Nephron (organoid): ENCODE measurements around the gene SPCS3.

Experiments used
- H3K27ac Mint-ChIP-seq, 3 experiments: 2 replicates each; pipeline ENCODE4 v1.8.0; 2020; ENCODE audit warnings: mixed read lengths in 3 of 3, mild to moderate bottlenecking in 2 of 3, moderate library complexity in 1 of 3
- H3K27me3 Mint-ChIP-seq: 2 replicates; pipeline ENCODE4 v1.8.0; 2021; ENCODE audit warnings: low read depth, mild to moderate bottlenecking, moderate library complexity, mixed read lengths
- H3K36me3 Mint-ChIP-seq: 2 replicates; pipeline ENCODE4 v1.8.0; 2020; ENCODE audit warnings: low read depth, mixed read lengths
- H3K4me1 Mint-ChIP-seq: 2 replicates; pipeline ENCODE4 v1.8.0; 2020; ENCODE audit warnings: mixed read lengths
- H3K4me3 Mint-ChIP-seq, 3 experiments: 2 replicates each; pipeline ENCODE4 v1.8.0; 2020; ENCODE audit warnings: mild to moderate bottlenecking in 3 of 3, mixed read lengths in 3 of 3, moderate library complexity in 2 of 3
- H3K9me3 Mint-ChIP-seq: 2 replicates; pipeline ENCODE4 v1.8.0; 2020; ENCODE audit warnings: mixed read lengths
- CTCF ChIP-seq, 3 experiments: fragments of 200-600 bp; sonication (generic); IDR thresholded peaks; one replicate each; pipeline ENCODE4 v1.5.0; 2021; ENCODE audit warnings: antibody characterized with exemption in 3 of 3; ENCODE audit not compliant: unreplicated experiment in 3 of 3

The SPCS3 gene

GRCh38 chr4:176319704-176320339 lies at the start of gene SPCS3:
Gene SPCS3 (plus strand): TSS chr4:176319966. CDS start chr4:176320077, 111 bp downstream.
- Mint-ChIP-seq H3K4me1 (peaks cover 28% of the 10 kb centered on the region), H3K9me3 (no peaks in the 10 kb centered on the region), H3K27me3 (no peaks in the 10 kb centered on the region), H3K4me3 (peak within 1 kb of the TSS; percentile 92 to 98 (median 95)), H3K27ac (peak within 1 kb of the TSS; percentile 94 to 97 (median 95)), H3K36me3 (no peaks in the 10 kb centered on the region)
- TF ChIP-seq CTCF (IDR thresholded peaks at IDR 0.05; ENCODE audit: unreplicated experiment in 3 of 3), result no peak

GRCh38 chr4:176270669-176271068 lies 49.1 kb upstream of the SPCS3 start:
- Mint-ChIP-seq H3K4me3 (peak overlapping the region in 1 of 3 experiments; percentile 30), H3K9me3 (no peaks in the 10 kb centered on the region), H3K36me3 (no peaks in the 10 kb centered on the region), H3K4me1 (peaks cover 11% of the 10 kb centered on the region), H3K27me3 (no peaks in the 10 kb centered on the region), H3K27ac (no peak overlapping the region)
- no peak for TF ChIP-seq CTCF (IDR thresholded peaks at IDR 0.05; ENCODE audit: unreplicated experiment in 3 of 3)

- no peak overlapping the region for H3K4me3 Mint-ChIP-seq
- H3K9me3 Mint-ChIP-seq, result no peaks in the 10 kb centered on the region
- peaks cover 9% of the 10 kb centered on the region for H3K4me1 Mint-ChIP-seq
- H3K27me3 Mint-ChIP-seq, result no peaks in the 10 kb centered on the region
- no peaks in the 10 kb centered on the region for H3K36me3 Mint-ChIP-seq
- H3K27ac Mint-ChIP-seq, result no peak overlapping the region
- no peak for TF ChIP-seq CTCF (IDR thresholded peaks at IDR 0.05; ENCODE audit: unreplicated experiment in 3 of 3)
These were observed 48.0 kb upstream of the SPCS3 start for GRCh38 chr4:176271749-176272148.

GRCh38 chr4:176272799-176273198 lies 47.0 kb upstream of the SPCS3 start:
- Mint-ChIP-seq H3K4me1 (peaks cover 15% of the 10 kb centered on the region), H3K27me3 (no peaks in the 10 kb centered on the region), H3K4me3 (no peak overlapping the region), H3K9me3 (no peaks in the 10 kb centered on the region), H3K36me3 (no peaks in the 10 kb centered on the region), H3K27ac (no peak overlapping the region)
- TF ChIP-seq CTCF (IDR thresholded peaks at IDR 0.05; ENCODE audit: unreplicated experiment in 3 of 3), result no peak

GRCh38 chr4:176273736-176274135 lies 46.0 kb upstream of the SPCS3 start:
- H3K4me1 Mint-ChIP-seq, result peaks cover 15% of the 10 kb centered on the region
- no peaks in the 10 kb centered on the region for H3K36me3 Mint-ChIP-seq
- H3K27ac Mint-ChIP-seq, result no peak overlapping the region
- no peak for TF ChIP-seq CTCF (IDR thresholded peaks at IDR 0.05; ENCODE audit: unreplicated experiment in 3 of 3)
- H3K27me3 Mint-ChIP-seq, result no peaks in the 10 kb centered on the region
- no peaks in the 10 kb centered on the region for H3K9me3 Mint-ChIP-seq
- H3K4me3 Mint-ChIP-seq, result no peak overlapping the region

- Mint-ChIP-seq H3K27ac (no peak overlapping the region), H3K4me3 (no peak overlapping the region), H3K4me1 (peaks cover 15% of the 10 kb centered on the region), H3K9me3 (no peaks in the 10 kb centered on the region), H3K27me3 (no peaks in the 10 kb centered on the region), H3K36me3 (no peaks in the 10 kb centered on the region)
- no peak for TF ChIP-seq CTCF (IDR thresholded peaks at IDR 0.05; ENCODE audit: unreplicated experiment in 3 of 3)
These were observed 45.3 kb upstream of the SPCS3 start for GRCh38 chr4:176274441-176274840.
